Neural cell (in vitro differentiated cells): ENCODE measurements around the gene RFC5.

Source experiments
- CTCF ChIP-seq: fragments of 450-650 bp; IDR thresholded peaks from 2 replicates; pipeline ENCODE4 v1.5.1; 2014; ENCODE audit warnings: antibody characterized with exemption, mild to moderate bottlenecking, moderate library complexity; ENCODE audit not compliant: poor library complexity, severe bottlenecking
- EP300 ChIP-seq: fragments of 450-650 bp; conservative IDR thresholded peaks from 2 replicates; pipeline ENCODE4 v1.6.1; 2014; ENCODE audit warnings: antibody characterized with exemption, mild to moderate bottlenecking, moderate library complexity; ENCODE audit not compliant: poor library complexity, severe bottlenecking
- POLR2AphosphoS5 ChIP-seq: IDR thresholded peaks from 2 replicates; pipeline ENCODE4 v1.6.1; 2012

DNA sequence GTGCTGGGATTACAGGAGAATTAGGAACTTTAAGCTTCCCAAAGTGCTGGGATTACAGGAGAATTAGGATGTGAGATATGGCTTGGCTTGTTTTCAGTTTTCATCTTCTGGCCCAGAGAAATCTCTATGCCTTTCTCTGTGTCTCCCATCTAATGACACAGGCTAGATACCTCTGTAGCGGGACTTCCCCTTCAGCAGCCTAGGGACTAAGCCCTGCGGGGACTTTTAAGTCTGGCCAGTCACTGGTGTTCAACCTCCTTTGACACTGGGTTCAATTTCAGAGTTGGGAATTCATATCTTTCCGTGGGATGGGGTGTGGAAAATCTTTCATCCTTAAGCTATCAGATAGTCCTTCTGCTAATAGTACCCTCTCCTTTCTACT lies 6.2 kb downstream of the RFC5 start:
- no peak for TF ChIP-seq CTCF
- no peak for TF ChIP-seq EP300
- no peak for TF ChIP-seq POLR2AphosphoS5
